M059J (cell line): ENCODE data around the gene RELN. TPM values are rescaled to one million over a fixed set of nuclear protein-coding genes. Genes with fewer than 3 reads are reported as not detected.
"Not testable (repeated sequence)": the region's sequence is repeated elsewhere in the genome, so short reads cannot be mapped to it uniquely, and the experiment has no call there.

Experiments used
- DNase-seq: peaks from one replicate; pipeline ENCODE4 v3.0.0-alpha.2; 2012; ENCODE audit warnings: low read depth
- total RNA-seq: library from RNA; depleted of rRNA; stranded (reverse); fragments of >200 nt; shearing (Covaris generic); gene quantifications from 2 replicates; pipeline ENCODE4 v1.2.3, GENCODE V29; 2014

RELN gene
- total RNA-seq, 1 experiment from 2014 or later: 1.0 TPM

GRCh38 chr7:103787041-103787440 lies 202.4 kb downstream of the RELN start:
- not testable (repeated sequence) for DNase-seq

- DNase-seq: no peak
Observed at GRCh38 chr7:103784646-103785286, 204.7 kb downstream of the RELN start.

- no peak for DNase-seq
Observed at GRCh38 chr7:103781409-103781808, 208.0 kb downstream of the RELN start.

DNA sequence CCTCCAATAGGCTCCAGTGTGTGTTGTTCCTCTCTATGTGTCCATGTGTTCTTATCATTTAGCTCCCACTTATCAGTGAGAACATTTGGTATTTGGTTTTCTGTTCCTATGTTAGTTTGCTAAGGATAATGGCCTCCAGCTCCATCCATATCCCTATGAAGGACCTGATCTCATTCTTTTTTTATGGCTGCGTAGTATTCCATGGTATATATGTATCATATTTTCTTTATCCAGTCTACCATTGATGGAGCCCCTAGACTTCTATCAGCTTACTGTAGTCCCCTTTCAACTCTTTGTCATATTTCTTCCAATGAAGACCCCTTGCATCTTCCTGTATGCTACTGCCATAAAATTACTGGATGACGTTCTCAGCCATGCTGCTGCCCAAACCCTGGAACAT lies 208.9 kb downstream of the RELN start:
- not testable (repeated sequence) for DNase-seq

DNA sequence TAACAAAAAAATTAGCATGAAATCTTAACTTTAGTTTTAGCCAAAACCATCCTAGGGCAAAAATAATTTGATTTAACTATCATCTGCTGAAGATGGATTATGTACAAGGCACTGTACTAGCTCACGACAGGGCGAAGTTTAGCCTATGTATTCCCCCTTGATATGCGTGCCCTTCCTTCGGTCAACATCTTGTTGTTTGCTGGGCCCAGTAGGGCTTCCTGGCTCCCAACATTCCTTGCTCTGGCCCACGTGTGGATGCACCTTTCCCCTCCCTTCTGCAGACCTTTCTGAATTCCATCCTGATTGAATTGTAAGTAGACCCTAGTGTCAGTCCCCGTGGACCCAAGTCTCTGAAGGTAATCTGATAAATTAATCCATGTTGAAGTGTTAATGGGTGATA lies 212.0 kb downstream of the RELN start:
- no peak for DNase-seq

DNA sequence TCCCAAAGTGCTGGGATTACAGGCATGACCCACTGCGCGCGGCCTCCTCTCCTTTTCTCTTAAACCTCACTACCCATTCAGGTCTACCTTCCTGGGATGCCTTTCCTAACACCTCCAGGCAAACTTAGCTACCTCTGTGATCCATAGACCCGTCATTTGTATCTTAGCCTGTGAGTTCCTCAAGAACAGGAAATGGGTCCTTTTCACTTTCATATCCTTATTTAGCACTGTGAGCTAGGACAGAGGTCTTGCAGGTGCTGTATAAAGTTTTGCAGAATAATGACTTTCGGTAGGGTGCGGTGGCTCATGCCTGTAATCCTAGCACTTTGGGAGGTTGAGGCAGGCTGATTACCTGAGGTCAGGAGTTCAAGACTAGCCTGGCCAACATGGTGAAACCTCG lies 215.7 kb downstream of the RELN start:
- no peak for DNase-seq

DNA sequence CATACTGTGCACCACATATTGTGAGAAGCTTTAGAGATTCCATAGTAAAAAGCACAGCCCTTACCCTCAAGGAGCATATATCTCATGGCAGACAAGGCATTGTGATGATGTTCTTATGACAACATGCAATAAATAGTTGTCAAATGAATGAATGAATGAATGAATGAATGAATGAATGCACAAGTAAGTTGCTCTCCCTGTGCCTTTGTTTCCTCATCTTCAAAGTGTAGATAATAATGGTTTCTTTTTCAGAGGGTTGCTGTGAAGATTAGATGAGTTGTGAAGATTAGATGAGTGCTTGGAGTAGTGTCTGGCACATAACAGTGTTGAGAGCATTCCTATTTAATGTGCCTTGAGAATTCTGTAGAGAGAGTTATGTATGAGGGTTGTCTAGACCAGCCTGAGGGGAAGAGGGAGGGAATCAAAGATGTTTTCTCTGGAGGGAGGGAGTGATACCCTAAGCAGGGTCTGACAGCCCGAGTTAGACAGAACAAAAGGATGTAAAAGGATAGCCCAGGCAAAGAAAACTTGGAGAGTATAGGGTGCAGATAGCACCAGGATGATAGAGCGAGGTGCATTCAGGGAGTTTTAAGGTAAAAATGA lies 217.2 kb downstream of the RELN start:
- DNase-seq: no peak

GRCh38 chr7:103771294-103771693 lies 218.2 kb downstream of the RELN start:
- no peak for DNase-seq

GRCh38 chr7:103766660-103767059 lies 222.8 kb downstream of the RELN start:
- no peak for DNase-seq

DNA sequence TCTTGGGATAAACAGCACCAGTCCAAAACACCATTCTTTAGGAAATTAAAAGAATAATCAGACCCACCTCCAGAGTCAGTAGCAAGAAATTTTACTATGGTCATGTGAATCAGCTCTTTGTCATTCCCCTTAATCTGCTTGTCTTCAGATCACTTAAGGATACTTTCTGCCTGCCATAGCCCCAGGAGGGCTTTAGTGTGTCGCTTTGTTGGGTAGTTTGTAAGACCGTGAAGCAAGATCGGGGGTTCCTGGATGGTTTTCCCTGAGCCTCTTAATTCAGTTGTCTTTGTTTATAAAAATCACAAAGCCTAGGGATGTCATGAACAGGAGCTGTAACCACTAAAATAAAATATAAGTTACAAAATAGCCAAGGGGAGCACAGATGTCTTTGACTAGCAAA lies 223.6 kb downstream of the RELN start:
- peak; percentile 34 for DNase-seq

DNA sequence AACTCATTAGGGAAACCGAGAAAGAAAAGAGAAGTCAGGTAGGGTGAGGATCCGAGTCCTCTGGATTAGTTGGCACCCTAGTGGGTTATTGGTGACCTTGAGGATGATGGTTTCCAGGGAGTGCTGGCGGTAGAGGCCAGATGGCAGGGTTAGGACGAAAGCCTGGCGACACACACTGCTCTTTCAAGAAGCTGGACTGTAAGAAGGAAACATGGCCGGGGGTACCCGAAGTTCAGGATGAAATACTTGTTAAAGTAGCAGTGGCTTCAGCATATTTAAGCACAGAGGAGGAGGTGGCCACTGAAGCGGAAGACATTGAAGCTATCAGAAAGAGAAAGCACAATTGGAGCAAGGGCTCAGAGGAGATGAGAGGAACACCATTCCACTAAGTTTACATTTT lies 224.6 kb downstream of the RELN start:
- DNase-seq: no peak

DNA sequence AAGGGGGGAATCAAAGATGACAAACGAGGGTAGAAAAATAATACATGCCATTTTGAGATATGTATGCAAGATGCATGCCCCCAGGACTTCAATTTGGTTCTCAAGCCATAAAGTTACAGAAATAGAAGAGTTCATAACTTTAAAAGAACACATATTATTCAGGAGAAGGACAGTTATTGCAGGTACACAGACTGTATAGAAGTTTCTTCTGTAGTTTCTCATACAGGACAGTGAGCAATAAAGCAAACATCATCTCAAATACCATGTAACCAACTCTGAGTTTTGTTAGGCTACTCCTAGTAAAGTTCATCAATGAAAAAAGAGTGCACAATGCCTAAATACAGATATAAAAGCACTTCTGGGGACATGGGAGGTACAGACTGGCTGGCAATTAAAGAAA lies 226.6 kb downstream of the RELN start:
- DNase-seq: no peak

DNA sequence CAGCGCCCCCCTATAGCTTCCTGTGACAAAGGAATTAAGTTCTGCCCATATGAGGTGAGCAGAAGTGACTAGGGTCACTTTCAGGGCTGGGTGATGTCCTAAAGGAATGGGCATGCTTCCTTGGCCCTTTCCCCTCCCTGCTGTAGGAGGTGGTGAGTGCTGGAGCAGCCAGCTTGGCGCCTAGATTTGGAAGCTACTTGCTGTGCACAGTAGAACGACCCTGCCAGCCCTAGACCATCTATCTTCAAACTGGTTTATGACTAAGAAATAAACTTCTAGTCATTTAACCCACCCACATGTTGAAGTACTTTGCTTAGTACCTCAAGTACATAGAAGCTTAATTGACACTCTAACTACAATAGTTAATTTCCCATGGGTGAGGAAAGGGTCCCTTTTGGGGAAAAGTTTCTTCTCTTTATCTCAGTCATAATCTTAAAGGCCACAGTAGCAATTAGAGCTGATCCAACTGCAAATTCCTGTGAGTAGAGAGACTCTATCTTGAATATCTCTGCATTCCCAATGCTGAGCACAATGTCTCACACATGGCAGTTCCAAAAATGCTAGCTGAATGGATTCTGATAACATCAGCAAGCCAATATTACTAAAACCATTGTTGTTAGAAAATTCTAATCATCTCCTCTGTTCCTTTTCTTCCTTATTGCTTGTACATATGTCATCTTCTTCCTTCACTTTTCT lies 227.2 kb downstream of the RELN start:
- DNase-seq: no peak

DNA sequence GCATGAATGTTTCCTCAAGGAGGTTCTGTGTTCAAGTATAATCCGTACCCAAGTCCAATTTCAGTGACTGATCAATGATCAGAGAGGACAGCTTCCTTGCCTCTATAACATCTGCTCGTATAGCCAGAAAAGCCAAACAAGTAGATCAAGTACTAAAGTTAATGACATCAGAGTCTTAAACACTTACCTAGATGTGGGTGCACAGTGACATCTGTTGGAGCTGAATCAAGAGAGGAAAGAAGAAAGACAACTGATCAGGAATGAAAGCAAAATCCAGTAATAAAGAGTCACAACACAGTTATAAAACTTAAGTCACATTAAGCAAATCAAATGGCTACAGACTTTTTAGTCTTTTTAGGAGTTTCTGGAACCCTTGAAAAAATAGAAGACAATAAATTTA lies 236.5 kb downstream of the RELN start:
- DNase-seq: peak; percentile 69

DNA sequence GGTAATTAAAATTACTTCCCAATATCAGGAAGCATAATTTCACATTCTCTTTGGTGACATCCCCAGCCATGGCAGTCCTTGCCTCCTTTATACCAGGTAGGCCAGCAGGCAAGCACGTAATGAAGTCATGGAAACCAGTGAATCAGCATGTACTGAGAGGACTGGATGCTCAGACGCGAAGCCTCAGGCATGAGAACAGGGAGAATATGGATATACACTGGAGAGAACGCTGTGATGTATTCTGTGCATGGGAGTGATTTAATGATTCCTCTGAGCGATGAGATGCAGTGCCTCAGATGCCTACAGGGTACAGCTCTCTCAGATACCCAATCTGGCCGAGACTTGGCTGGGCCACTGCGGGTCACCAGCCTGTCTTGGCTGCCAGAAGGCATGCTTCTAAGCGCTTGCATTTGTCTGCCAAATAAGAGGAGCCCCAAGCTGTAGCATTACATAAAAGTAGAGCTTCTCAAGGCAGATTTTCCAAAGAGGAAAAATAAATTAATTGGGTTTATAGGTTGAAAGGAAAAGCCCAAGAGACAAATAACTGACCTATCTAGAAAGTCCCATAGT lies 238.1 kb downstream of the RELN start:
- DNase-seq: peak; percentile 34

DNA sequence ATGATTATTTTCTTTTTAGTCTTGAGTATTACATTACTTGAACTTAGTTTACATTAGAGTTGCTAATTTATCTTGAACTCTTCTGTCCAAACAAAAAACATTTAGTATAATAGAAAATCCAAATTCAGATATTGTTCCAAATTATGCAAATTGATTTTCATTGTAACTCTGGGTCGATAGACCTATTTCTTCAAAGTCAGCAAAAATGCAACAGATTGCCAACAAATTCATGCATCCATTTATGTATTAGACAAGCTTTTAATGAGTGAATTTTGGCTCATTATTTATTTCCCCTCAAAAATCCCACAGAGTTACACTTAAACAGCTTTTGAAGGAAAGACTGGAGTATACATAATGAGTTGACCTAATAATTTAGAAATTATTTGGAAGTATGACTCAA lies 240.8 kb downstream of the RELN start:
- DNase-seq: no peak

DNA sequence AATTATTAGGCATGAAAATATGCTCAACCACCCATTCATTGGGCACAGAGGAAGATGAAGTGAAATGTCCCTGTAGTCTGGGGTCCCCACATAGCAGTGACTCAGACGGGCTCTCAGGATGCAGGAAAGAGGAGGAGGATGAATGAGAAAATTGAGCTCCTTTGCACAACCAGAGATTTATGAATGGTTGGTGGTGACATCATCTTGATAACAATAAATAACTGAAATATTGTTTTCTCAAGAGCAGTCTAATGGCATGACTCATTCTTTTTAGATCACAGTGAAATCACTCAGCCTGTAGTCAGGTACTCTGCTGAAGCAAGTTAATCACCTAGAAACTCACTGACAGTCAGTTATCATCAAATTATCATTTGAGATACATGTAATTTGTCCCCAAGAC lies 254.1 kb downstream of the RELN start:
- peak; percentile 79 for DNase-seq

- no peak for DNase-seq
Observed at GRCh38 chr7:103731169-103731568, 258.3 kb downstream of the RELN start.

DNA sequence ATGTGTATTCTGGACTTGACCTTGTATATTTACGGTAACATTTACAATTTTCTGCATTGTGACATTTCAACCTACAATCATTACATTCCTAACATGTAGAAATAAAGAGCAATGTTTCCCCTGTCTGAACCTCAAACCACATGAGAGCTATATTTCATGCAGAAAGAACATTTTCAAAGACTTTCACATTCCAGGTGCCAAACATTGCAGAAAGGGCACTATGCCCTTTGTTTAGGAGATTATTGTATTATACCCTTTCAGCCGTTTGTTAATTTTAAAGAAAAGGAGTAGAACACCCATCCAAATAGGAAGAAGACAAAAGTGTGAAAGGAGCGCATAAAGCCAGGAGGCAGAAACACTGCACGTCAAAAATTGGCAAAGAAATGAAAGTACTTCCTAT lies 260.4 kb downstream of the RELN start:
- no peak for DNase-seq

DNA sequence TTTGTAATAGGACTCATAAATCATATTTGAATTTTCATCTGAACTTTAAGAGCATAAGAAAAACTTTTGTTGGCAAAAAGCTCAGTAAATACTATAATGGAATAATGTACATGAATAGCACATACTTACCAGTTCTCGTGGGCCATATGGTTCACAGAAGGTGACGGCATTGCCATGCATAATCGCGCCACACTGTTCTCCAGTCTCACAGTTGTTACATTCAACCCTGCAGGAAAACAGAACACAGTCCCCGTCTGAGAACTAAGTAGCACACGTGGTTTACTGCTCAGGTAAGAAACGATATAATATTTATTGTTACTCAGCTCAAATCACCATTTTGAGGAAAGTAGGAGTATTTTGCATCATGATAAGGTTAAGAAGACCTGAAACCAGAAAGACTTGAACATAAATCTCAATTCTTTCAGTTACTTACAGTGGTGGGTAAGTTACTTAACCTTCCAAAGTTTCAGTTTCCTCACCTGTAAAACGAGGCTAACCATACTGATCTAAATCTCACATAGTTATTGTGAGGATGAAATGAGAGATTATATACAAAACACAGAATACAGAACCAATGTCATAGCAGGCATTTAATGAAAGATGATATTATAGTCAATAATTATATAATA lies 261.4 kb downstream of the RELN start:
- no peak for DNase-seq

DNA sequence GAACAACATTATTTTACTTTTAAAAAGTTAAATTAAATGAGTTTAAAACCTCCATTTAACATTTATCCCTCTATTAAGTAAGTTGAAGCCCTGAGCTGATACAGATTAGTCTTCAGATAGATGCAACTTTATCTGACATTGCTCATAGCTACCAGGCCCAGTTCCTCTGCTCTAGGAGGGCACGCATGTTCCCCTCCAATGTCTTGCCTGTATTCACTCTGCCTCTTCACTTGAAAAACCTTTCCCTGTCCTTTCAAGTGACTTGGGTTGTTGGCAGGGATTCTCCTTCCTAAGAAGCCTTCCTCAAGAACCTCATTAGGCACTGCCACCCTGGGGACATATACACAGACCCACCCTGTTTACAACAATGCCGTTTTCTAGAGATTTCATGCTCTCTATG lies 270.4 kb downstream of the RELN start:
- DNase-seq: peak; percentile 47

DNA sequence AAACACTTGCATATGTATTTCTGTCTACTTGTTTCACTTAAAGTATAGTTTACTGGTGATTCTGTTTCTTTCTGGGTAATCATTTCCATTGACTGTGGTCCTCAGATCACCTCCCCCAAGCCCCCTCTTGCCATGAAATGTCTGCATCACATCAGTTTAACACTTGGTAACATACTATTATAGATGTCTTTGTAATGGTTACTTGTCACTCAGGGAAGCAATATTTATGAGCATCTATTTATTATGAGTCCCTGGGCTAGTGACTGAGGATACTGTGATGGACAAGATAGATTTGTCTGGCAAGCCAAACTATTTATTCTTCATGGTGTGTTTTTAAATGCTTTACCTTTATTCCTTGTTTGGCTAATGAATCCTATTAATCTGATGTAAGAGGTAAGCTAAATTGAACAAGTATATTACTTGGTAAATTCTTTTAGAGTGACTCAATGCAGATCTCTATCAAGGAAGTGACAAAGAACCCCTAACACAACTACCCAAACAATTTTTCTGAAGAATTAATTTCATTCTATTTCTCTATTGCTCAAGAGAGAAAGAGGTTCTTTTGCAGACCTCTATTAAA lies 270.9 kb downstream of the RELN start:
- peak; percentile 78 for DNase-seq
